Esophagus muscularis mucosa (tissue), 4 donors: ENCODE measurements around the gene PTCHD4. TPM values are rescaled to one million over a fixed set of nuclear protein-coding genes. Genes with fewer than 3 reads are reported as not detected.
A peak's percentile ranks its signal among the peaks of the same experiment; 100 is the strongest.

Experiments used
- DNase-seq: peaks from one replicate; pipeline ENCODE4 v3.0.0-alpha.2; 2017; ENCODE audit errors: extremely low spot score
- H3K27ac ChIP-seq, 4 donors: fragments of 200-600 bp; sonication (generic); replicated peaks in 1 of 4; 1 replicate in 3 of 4; 2 replicates in 1 of 4; pipeline ENCODE4 v1.5.1; 2016 to 2019; ENCODE audit warnings: mild to moderate bottlenecking in 1 of 4
- H3K27me3 ChIP-seq, 4 donors: fragments of 200-600 bp; sonication (generic); one replicate each; pipeline versions ENCODE4 v1.5.1 to v1.6.0; 2016 to 2019
- H3K36me3 ChIP-seq, 4 donors: fragments of 200-600 bp; sonication (generic); one replicate each; pipeline ENCODE4 v1.5.1; 2016 to 2019
- H3K4me1 ChIP-seq, 4 donors: fragments of 200-600 bp; sonication (generic); one replicate each; pipeline ENCODE4 v1.5.1; 2016 to 2019
- H3K4me3 ChIP-seq, 4 donors: fragments of 200-600 bp; sonication (generic); 1 replicate in 2 of 4; 2 replicates in 2 of 4; pipeline ENCODE4 v1.5.1; 2016 to 2019; ENCODE audit warnings: mild to moderate bottlenecking in 4 of 4, moderate library complexity in 1 of 4
- H3K9me3 ChIP-seq, 4 donors: fragments of 200-600 bp; sonication (generic); 1 replicate in 3 of 4; 2 replicates in 1 of 4; pipeline ENCODE4 v1.5.1; 2016 to 2019
- CTCF ChIP-seq, 3 experiments: fragments of 200-600 bp in 2 of 3; fragments of 450-650 bp in 1 of 3; sonication (generic) in 2 of 3; IDR thresholded peaks; one replicate each; pipeline ENCODE4 v1.5.1; 2017 to 2019; ENCODE audit warnings: antibody characterized with exemption in 3 of 3, mild to moderate bottlenecking in 2 of 3, moderate library complexity in 1 of 3
- EP300 ChIP-seq: sonication (generic); formaldehyde crosslinking; IDR thresholded peaks from one replicate; pipeline ENCODE4 v1.6.1; 2017; ENCODE audit warnings: antibody characterized with exemption
- POLR2A ChIP-seq: fragments of 450-650 bp; IDR thresholded peaks from one replicate; pipeline ENCODE4 v1.6.1; 2017; ENCODE audit warnings: antibody characterized with exemption, moderate library complexity, mild to moderate bottlenecking, low read depth
- POLR2AphosphoS5 ChIP-seq, 2 donors: sonication (generic); formaldehyde crosslinking; IDR thresholded peaks; one replicate each; pipeline ENCODE4 v1.6.1; 2017; ENCODE audit warnings: antibody characterized with exemption in 2 of 2
- WGBS: methylation state at CpG from one replicate; pipeline ENCODE4 v1.1.5; 2018; 5-methylcytosine and 5-hydroxymethylcytosine counted together
- intact Hi-C: fragments of 100-400 bp; cut with DNase I; formaldehyde crosslinking; loops from one replicate; pipeline ENCODE4 v1.15.1; 2023
- total RNA-seq, 4 donors: library from RNA; depleted of rRNA; stranded (reverse); fragments of >200 nt; gene quantifications; one replicate each; pipeline versions ENCODE4 v1.1.0 to v1.2.1, GENCODE V29; 2016

Gene PTCHD4
- total RNA-seq, 4 donors from 2014 or later: 0.83 to 2.7 (median 1.5) TPM

- no peaks in the 10 kb centered on the region for H3K27me3 ChIP-seq
- WGBS: 85% methylated on average over 4 of the region's 4 CpGs
- no peak overlapping the region for H3K27ac ChIP-seq
- intact Hi-C loops: no loop called here
- H3K36me3 ChIP-seq: no peaks in the 10 kb centered on the region
- peaks cover 0 to 8% (median 6%) of the 10 kb centered on the region in 4 donors for H3K4me1 ChIP-seq
- no peak overlapping the region for H3K4me3 ChIP-seq
- H3K9me3 ChIP-seq: no peaks in the 10 kb centered on the region
- no peak for TF ChIP-seq POLR2AphosphoS5 (IDR thresholded peaks at IDR 0.05)
- no peak for TF ChIP-seq POLR2A
- no peak for TF ChIP-seq EP300
- DNase-seq: no peak
These were observed 20.5 kb downstream of the PTCHD4 start for GRCh38 chr6:48090546-48090945.

GRCh38 chr6:48087448-48087847, 23.5 kb downstream of the PTCHD4 start:
- no peaks in the 10 kb centered on the region for H3K36me3 ChIP-seq
- H3K27me3 ChIP-seq: no peaks in the 10 kb centered on the region
- no peak for TF ChIP-seq POLR2AphosphoS5 (IDR thresholded peaks at IDR 0.05)
- no peak for TF ChIP-seq EP300
- peak in 1 of 3 experiments; percentile 3 for TF ChIP-seq CTCF (IDR thresholded peaks at IDR 0.05)
- no peak for TF ChIP-seq POLR2A
- H3K27ac ChIP-seq: no peak overlapping the region
- WGBS: 25% methylated on average over 1 of the region's 1 CpG
- intact Hi-C loops: no loop called here
- no peaks in the 10 kb centered on the region for H3K9me3 ChIP-seq
- no peak for DNase-seq
- no peak overlapping the region for H3K4me3 ChIP-seq
- peaks cover 0 to 2% (median under 1%) of the 10 kb centered on the region in 4 donors for H3K4me1 ChIP-seq

GRCh38 chr6:48086187-48086586, 24.8 kb downstream of the PTCHD4 start:
- no peak for TF ChIP-seq POLR2A
- no peak for TF ChIP-seq CTCF (IDR thresholded peaks at IDR 0.05)
- no peak for TF ChIP-seq POLR2AphosphoS5 (IDR thresholded peaks at IDR 0.05)
- no peak for TF ChIP-seq EP300
- no peak for DNase-seq
- no peak overlapping the region for H3K4me3 ChIP-seq
- intact Hi-C loops: no loop called here
- H3K4me1 ChIP-seq: no peaks in the 10 kb centered on the region
- 78% methylated on average over 1 of the region's 1 CpG for WGBS
- H3K27ac ChIP-seq: no peak overlapping the region
- no peaks in the 10 kb centered on the region for H3K36me3 ChIP-seq
- no peaks in the 10 kb centered on the region for H3K9me3 ChIP-seq
- no peaks in the 10 kb centered on the region for H3K27me3 ChIP-seq

GRCh38 chr6:48085131-48085741, 25.8 kb downstream of the PTCHD4 start:
- intact Hi-C loops: no loop called here
- Histone ChIP-seq H3K36me3 (no peaks in the 10 kb centered on the region), H3K27ac (no peak overlapping the region), H3K9me3 (no peaks in the 10 kb centered on the region), H3K4me1 (no peaks in the 10 kb centered on the region), H3K4me3 (no peak overlapping the region), H3K27me3 (no peaks in the 10 kb centered on the region)
- TF ChIP-seq POLR2A (no peak), POLR2AphosphoS5 (IDR thresholded peaks at IDR 0.05) (no peak), CTCF (IDR thresholded peaks at IDR 0.05) (no peak)
- no peak for DNase-seq

- intact Hi-C loops: no loop called here
- H3K27me3 ChIP-seq: no peaks in the 10 kb centered on the region
- DNase-seq: no peak
- H3K4me3 ChIP-seq: no peak overlapping the region
- no peaks in the 10 kb centered on the region for H3K9me3 ChIP-seq
- H3K4me1 ChIP-seq: no peaks in the 10 kb centered on the region
- H3K36me3 ChIP-seq: no peaks in the 10 kb centered on the region
- TF ChIP-seq POLR2A (no peak), EP300 (no peak), POLR2AphosphoS5 (IDR thresholded peaks at IDR 0.05) (no peak), CTCF (IDR thresholded peaks at IDR 0.05) (no peak)
- H3K27ac ChIP-seq: no peak overlapping the region
These were observed 26.8 kb downstream of the PTCHD4 start for GRCh38 chr6:48084201-48084600.
